Loucy (cell line): ENCODE results near the gene DDX52.

Experiments used
- CTCF ChIP-seq: fragments of 200-600 bp; sonication (generic); conservative IDR thresholded peaks from 2 replicates; pipeline ENCODE4 v1.5.1; 2014; ENCODE audit warnings: mild to moderate bottlenecking, antibody characterized with exemption, low read length
- EZH2phosphoT487 ChIP-seq: fragments of 200-600 bp; IDR thresholded peaks from 2 replicates; pipeline ENCODE4 v1.6.1; 2018; ENCODE audit warnings: antibody characterized with exemption, mild to moderate bottlenecking, moderate library complexity, borderline replicate concordance

GRCh38 chr17:37576281-37576680 lies 67.0 kb downstream of the DDX52 start:
- TF ChIP-seq CTCF, result no peak
- TF ChIP-seq EZH2phosphoT487, result no peak
